ENCODE data around the gene NLRP4.

DNA sequence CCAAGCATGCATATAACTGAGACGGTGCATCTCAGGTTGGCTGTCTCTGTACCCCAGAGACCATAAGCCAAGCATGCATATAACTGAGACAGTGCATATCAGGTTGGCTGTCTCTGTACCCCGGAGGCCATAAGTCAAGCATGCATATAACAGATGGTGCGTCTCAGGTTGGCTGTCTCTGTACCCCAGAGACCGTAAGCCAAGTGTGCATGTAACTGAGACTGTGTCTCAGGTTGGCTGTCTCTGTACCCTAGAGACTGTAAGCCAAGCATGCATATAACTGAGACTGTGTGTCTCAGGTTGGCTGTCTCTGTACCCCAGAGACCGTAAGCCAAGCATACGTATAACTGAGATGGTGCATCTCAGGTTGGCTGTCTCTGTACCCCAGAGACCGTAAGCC lies 30.8 kb downstream of the NLRP4 start:
- TF ChIP-seq, protein P1, sequence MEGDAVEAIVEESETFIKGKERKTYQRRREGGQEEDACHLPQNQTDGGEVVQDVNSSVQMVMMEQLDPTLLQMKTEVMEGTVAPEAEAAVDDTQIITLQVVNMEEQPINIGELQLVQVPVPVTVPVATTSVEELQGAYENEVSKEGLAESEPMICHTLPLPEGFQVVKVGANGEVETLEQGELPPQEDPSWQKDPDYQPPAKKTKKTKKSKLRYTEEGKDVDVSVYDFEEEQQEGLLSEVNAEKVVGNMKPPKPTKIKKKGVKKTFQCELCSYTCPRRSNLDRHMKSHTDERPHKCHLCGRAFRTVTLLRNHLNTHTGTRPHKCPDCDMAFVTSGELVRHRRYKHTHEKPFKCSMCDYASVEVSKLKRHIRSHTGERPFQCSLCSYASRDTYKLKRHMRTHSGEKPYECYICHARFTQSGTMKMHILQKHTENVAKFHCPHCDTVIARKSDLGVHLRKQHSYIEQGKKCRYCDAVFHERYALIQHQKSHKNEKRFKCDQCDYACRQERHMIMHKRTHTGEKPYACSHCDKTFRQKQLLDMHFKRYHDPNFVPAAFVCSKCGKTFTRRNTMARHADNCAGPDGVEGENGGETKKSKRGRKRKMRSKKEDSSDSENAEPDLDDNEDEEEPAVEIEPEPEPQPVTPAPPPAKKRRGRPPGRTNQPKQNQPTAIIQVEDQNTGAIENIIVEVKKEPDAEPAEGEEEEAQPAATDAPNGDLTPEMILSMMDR (IDR thresholded peaks at IDR 0.05) = no peak
- TF ChIP-seq EP300 (IDR thresholded peaks at IDR 0.05) (no peak), POLR2A (IDR thresholded peaks at IDR 0.05) (no peak)

All from ovary (tissue), 3 donors.